Activated T-helper 17 cell treated with anti-CD3 and anti-CD28 coated beads, Interleukin-2, amount 50 U/mL, for 72 hours (primary cell): ENCODE results near the gene OGFOD2. TPM values are rescaled to one million over a fixed set of nuclear protein-coding genes. Genes with fewer than 3 reads are reported as not detected.
A peak's percentile ranks its signal among the peaks of the same experiment; 100 is the strongest.

Experiments
- ATAC-seq: fragments of 150-1000 bp; cut with Tn5 transposase; replicated peaks from 2 replicates; pipeline ENCODE4 v1.10.0; 2021; ENCODE audit warnings: mild to moderate bottlenecking, moderate library complexity
- H3K27ac Mint-ChIP-seq: one replicate; pipeline ENCODE4 v1.8.0; 2022; ENCODE audit warnings: mixed read lengths
- H3K27me3 Mint-ChIP-seq: one replicate; pipeline ENCODE4 v1.8.0; 2022; ENCODE audit warnings: mixed read lengths
- H3K36me3 Mint-ChIP-seq: one replicate; pipeline ENCODE4 v1.8.0; 2022; ENCODE audit warnings: low read depth, mild to moderate bottlenecking, mixed read lengths
- H3K4me1 Mint-ChIP-seq: one replicate; pipeline ENCODE4 v1.8.0; 2022; ENCODE audit warnings: mixed read lengths
- H3K4me3 Mint-ChIP-seq: one replicate; pipeline ENCODE4 v1.8.0; 2022; ENCODE audit warnings: mild to moderate bottlenecking, mixed read lengths
- H3K9me3 Mint-ChIP-seq: one replicate; pipeline ENCODE4 v1.8.0; 2022; ENCODE audit warnings: mixed read lengths
- total RNA-seq, 2 donors: library from RNA; stranded (reverse); gene quantifications; one replicate each; pipeline ENCODE4 v1.2.3, GENCODE V29; 2022

OGFOD2 gene
- total RNA-seq, 2 donors from 2014 or later = 24.9 to 28.6 TPM

- Mint-ChIP-seq H3K27ac (no peak overlapping the region), H3K27me3 (no peaks in the 10 kb centered on the region), H3K36me3 (no peaks in the 10 kb centered on the region), H3K4me1 (no peaks in the 10 kb centered on the region), H3K4me3 (no peak overlapping the region), H3K9me3 (no peaks in the 10 kb centered on the region)
- ATAC-seq = no peak
Observed at GRCh38 chr12:122961531-122962329, 13.3 kb upstream of the OGFOD2 start.

- Mint-ChIP-seq H3K36me3 (no peaks in the 10 kb centered on the region), H3K4me3 (no peak overlapping the region), H3K27ac (no peak overlapping the region), H3K4me1 (no peaks in the 10 kb centered on the region), H3K27me3 (no peaks in the 10 kb centered on the region), H3K9me3 (no peaks in the 10 kb centered on the region)
- no peak for ATAC-seq
Observed at GRCh38 chr12:122963941-122964265, 11.1 kb upstream of the OGFOD2 start.

GRCh38 chr12:122964439-122965257 lies 10.4 kb upstream of the OGFOD2 start:
- no peak overlapping the region for H3K27ac Mint-ChIP-seq
- H3K36me3 Mint-ChIP-seq = no peaks in the 10 kb centered on the region
- H3K4me1 Mint-ChIP-seq = no peaks in the 10 kb centered on the region
- no peak for ATAC-seq
- peak overlapping the region; percentile 62 for H3K4me3 Mint-ChIP-seq
- no peaks in the 10 kb centered on the region for H3K9me3 Mint-ChIP-seq
- no peaks in the 10 kb centered on the region for H3K27me3 Mint-ChIP-seq

GRCh38 chr12:122965321-122965751 lies 9.7 kb upstream of the OGFOD2 start:
- no peak overlapping the region for H3K27ac Mint-ChIP-seq
- H3K27me3 Mint-ChIP-seq = no peaks in the 10 kb centered on the region
- no peak for ATAC-seq
- no peaks in the 10 kb centered on the region for H3K9me3 Mint-ChIP-seq
- H3K4me1 Mint-ChIP-seq = no peaks in the 10 kb centered on the region
- peak overlapping the region; percentile 62 for H3K4me3 Mint-ChIP-seq
- no peaks in the 10 kb centered on the region for H3K36me3 Mint-ChIP-seq

GRCh38 chr12:122965851-122966742 lies 8.9 kb upstream of the OGFOD2 start, which contains the start of gene ABCB9:
ABCB9 (minus strand) TSS chr12:122966463; CDS start chr12:122960235, 6,228 bp downstream.
- H3K27ac Mint-ChIP-seq = no peak within 1 kb of the TSS
- H3K4me3 Mint-ChIP-seq = peak within 1 kb of the TSS; percentile 62
- no peaks in the 10 kb centered on the region for H3K27me3 Mint-ChIP-seq
- no peaks in the 10 kb centered on the region for H3K9me3 Mint-ChIP-seq
- peak; percentile 99 for ATAC-seq
- no peaks in the 10 kb centered on the region for H3K4me1 Mint-ChIP-seq
- no peaks in the 10 kb centered on the region for H3K36me3 Mint-ChIP-seq

DNA sequence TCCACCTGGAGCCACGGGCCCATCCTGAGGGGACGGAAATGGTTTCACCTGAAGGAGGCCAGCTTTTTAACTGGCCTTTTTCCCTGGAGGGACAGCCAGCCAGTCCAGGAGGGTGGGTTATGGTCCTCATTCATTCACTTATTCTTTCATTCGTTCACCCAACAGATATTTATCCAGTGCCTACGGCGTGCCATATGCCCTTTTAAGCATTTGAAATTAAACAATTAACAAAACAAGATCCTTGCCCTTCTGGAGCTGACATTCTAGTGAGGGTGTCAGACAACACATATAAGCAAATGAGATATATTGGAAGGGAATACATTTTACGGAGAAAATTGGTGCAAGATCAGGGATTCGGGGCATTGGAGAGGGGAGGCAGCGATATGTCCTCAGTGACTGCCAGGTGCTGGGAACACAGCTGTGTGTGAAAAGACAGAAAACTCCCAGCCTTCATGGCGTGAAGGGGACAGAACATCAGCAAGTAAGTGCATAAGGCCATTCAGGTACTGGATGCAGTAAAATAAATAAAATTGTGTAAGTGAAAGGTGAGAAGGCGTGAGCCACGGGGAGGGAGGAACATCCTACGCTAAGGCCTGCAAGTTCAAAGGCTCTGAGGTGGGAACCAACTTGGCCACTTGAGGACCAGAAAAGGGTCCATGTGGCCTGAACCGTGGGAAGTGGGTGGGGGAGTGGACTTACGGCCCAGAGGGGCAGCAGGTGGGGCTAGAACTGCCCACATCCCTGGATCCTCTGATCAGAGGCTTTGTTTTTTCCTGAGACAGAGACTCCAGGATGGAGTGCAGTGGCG lies 8.1 kb upstream of the OGFOD2 start:
- Mint-ChIP-seq H3K4me3 (peak overlapping the region; percentile 62), H3K27ac (no peak overlapping the region), H3K9me3 (no peaks in the 10 kb centered on the region), H3K36me3 (no peaks in the 10 kb centered on the region), H3K4me1 (no peaks in the 10 kb centered on the region), H3K27me3 (no peaks in the 10 kb centered on the region)
- no peak for ATAC-seq

GRCh38 chr12:122968104-122968503 lies 6.9 kb upstream of the OGFOD2 start:
- Mint-ChIP-seq H3K9me3 (no peaks in the 10 kb centered on the region), H3K4me1 (no peaks in the 10 kb centered on the region), H3K36me3 (no peaks in the 10 kb centered on the region), H3K27ac (no peak overlapping the region), H3K27me3 (no peaks in the 10 kb centered on the region), H3K4me3 (no peak overlapping the region)
- no peak for ATAC-seq

GRCh38 chr12:122969676-122970075 lies 5.4 kb upstream of the OGFOD2 start:
- no peak for ATAC-seq
- no peaks in the 10 kb centered on the region for H3K4me1 Mint-ChIP-seq
- no peaks in the 10 kb centered on the region for H3K36me3 Mint-ChIP-seq
- H3K27ac Mint-ChIP-seq = no peak overlapping the region
- H3K9me3 Mint-ChIP-seq = no peaks in the 10 kb centered on the region
- H3K27me3 Mint-ChIP-seq = no peaks in the 10 kb centered on the region
- H3K4me3 Mint-ChIP-seq = no peak overlapping the region

- peaks cover 5% of the 10 kb centered on the region for H3K4me1 Mint-ChIP-seq
- no peaks in the 10 kb centered on the region for H3K9me3 Mint-ChIP-seq
- no peaks in the 10 kb centered on the region for H3K27me3 Mint-ChIP-seq
- H3K36me3 Mint-ChIP-seq = no peaks in the 10 kb centered on the region
- peak; percentile 93 for ATAC-seq
- H3K4me3 Mint-ChIP-seq = peak overlapping the region; percentile 94
- H3K27ac Mint-ChIP-seq = peak overlapping the region; percentile 99
Observed at GRCh38 chr12:122974274-122974891, 661 bp upstream of the OGFOD2 start.

GRCh38 chr12:122975790-122976647 lies 975 bp downstream of the OGFOD2 start:
- H3K27me3 Mint-ChIP-seq = no peaks in the 10 kb centered on the region
- peaks cover 5% of the 10 kb centered on the region for H3K4me1 Mint-ChIP-seq
- H3K27ac Mint-ChIP-seq = peak overlapping the region; percentile 99
- ATAC-seq = no peak
- peak overlapping the region; percentile 94 for H3K4me3 Mint-ChIP-seq
- H3K9me3 Mint-ChIP-seq = no peaks in the 10 kb centered on the region
- peaks cover 4% of the 10 kb centered on the region for H3K36me3 Mint-ChIP-seq

GRCh38 chr12:122976648-122976975 lies 1.6 kb downstream of the OGFOD2 start:
- Mint-ChIP-seq H3K36me3 (peaks cover 9% of the 10 kb centered on the region), H3K27me3 (no peaks in the 10 kb centered on the region), H3K4me1 (peaks cover 5% of the 10 kb centered on the region), H3K27ac (peak overlapping the region; percentile 99), H3K4me3 (peak overlapping the region; percentile 94), H3K9me3 (no peaks in the 10 kb centered on the region)
- ATAC-seq = no peak

DNA sequence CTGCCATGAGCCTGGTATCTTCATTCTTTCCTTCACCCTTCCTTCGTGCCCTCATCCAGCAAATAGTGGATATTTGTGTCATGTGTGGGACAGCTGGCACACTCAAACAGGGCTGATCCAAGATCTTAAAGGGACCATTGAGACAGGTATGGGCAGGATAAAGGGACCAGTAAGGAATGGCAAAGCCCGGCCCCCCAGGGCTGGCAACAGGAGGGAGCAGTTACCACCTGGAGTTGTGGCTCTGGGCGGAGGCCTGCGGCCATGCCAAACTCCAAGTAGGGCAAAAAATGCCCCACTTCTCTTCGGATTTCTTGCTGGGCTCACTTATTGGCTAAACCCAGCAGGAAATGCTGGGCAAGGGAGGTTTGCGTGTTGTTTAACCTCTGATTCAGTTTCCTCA lies 2.1 kb downstream of the OGFOD2 start:
- Mint-ChIP-seq H3K9me3 (no peaks in the 10 kb centered on the region), H3K4me3 (peak overlapping the region; percentile 94)

More for the DNA sequence above, 2.1 kb downstream of the OGFOD2 start:
- peaks cover 5% of the 10 kb centered on the region for H3K4me1 Mint-ChIP-seq
- no peak overlapping the region for H3K27ac Mint-ChIP-seq
- no peak for ATAC-seq
- H3K36me3 Mint-ChIP-seq = peaks cover 15% of the 10 kb centered on the region
- no peaks in the 10 kb centered on the region for H3K27me3 Mint-ChIP-seq
